H1 (cell line): ENCODE measurements around the gene GPS1. TPM values are rescaled to one million over a fixed set of nuclear protein-coding genes. Genes with fewer than 3 reads are reported as not detected.

Experiments
- CEBPB ChIP-seq: IDR thresholded peaks from 2 replicates; pipeline ENCODE4 v1.6.1; 2012; ENCODE audit warnings: low read depth, low read length
- CREB1 ChIP-seq: IDR thresholded peaks from 2 replicates; pipeline ENCODE4 v1.6.1; 2012; ENCODE audit warnings: inconsistent platforms
- CTCF ChIP-seq, 3 experiments: IDR thresholded peaks; 1 replicate in 2 of 3; 2 replicates in 1 of 3; pipeline versions ENCODE4 v1.5.1 to v1.6.1; 2011; ENCODE audit warnings: low read length in 3 of 3, mild to moderate bottlenecking in 3 of 3, inconsistent platforms in 2 of 3, low read depth in 1 of 3, moderate library complexity in 1 of 3; ENCODE audit not compliant: insufficient read depth in 1 of 3; ENCODE audit errors: control extremely low read depth in 1 of 3
- KDM4A ChIP-seq: IDR thresholded peaks from one replicate; pipeline ENCODE4 v1.7.1; 2012; ENCODE audit warnings: low read depth, mild to moderate bottlenecking, moderate library complexity, low read length, inconsistent platforms; ENCODE audit not compliant: severe bottlenecking
- POU5F1 ChIP-seq: IDR thresholded peaks from 2 replicates; pipeline ENCODE4 v1.6.1; 2011; ENCODE audit warnings: low read depth, mild to moderate bottlenecking, low read length, moderate library complexity
- polyA plus RNA-seq, 7 experiments: library from polyadenylated mRNA; depleted of rRNA in 3 of 7; stranded (reverse) in 5 of 7; unstranded in 2 of 7; fragments of >200 nt in 5 of 7; fragments of 200-250 nt in 2 of 7; gene quantifications; 1 replicate in 5 of 7; 2 replicates in 1 of 7; 4 replicates in 1 of 7; pipeline versions ENCODE4 v1.2.1 to v1.2.3, GENCODE V29; 2011 to 2013; ENCODE audit warnings: missing spikeins in 2 of 7, mixed read lengths in 2 of 7
- total RNA-seq: library from RNA; stranded (reverse); fragmentation: NEBNext Ultra II Directional; extraction: Animal tissue kit (Norgen Biotek cat#: 25700); gene quantifications from 2 replicates; pipeline ENCODE4 v1.2.1, GENCODE V29; 2021

Gene GPS1
- total and polyA plus RNA-seq, 2 of the 8 experiments (the other 6 are each of a cell fraction or from before 2014, with no cell fraction given), result 153 to 277 TPM

GRCh38 chr17:82045936-82046484, 5.7 kb upstream of the GPS1 start (continued):
- no peak for TF ChIP-seq KDM4A
- TF ChIP-seq CTCF (IDR thresholded peaks at IDR 0.05; ENCODE audit: control extremely low read depth in 1 of 3, insufficient read depth in 1 of 3, low read depth in 1 of 3, low read length in 3 of 3), result no peak
- no peak for TF ChIP-seq CEBPB
- no peak for TF ChIP-seq CREB1
- TF ChIP-seq POU5F1, result no peak
